Measurements from ENCODE around the gene ATG14.

GRCh38 chr14:55387121-55387520 is 24.5 kb downstream of the ATG14 start:
- TF ChIP-seq CTCF (IDR thresholded peaks at IDR 0.05; ENCODE audit: insufficient read depth, low read length) = no peak
- TF ChIP-seq POLR2AphosphoS5 (IDR thresholded peaks at IDR 0.05; ENCODE audit: low read depth) = no peak
- no peak for TF ChIP-seq GABPA (IDR thresholded peaks at IDR 0.05; ENCODE audit: low read depth)
- no peak for TF ChIP-seq REST (IDR thresholded peaks at IDR 0.05; ENCODE audit: insufficient replicate concordance, low read depth)
- no peak for TF ChIP-seq SPI1 (IDR thresholded peaks at IDR 0.05; ENCODE audit: borderline replicate concordance, low read depth)

Measured in HL-60 (cell line).